Progenitor cell of endocrine pancreas (in vitro differentiated cells): ENCODE data around the gene RASSF3. TPM values are rescaled to one million over a fixed set of nuclear protein-coding genes. Genes with fewer than 3 reads are reported as not detected.

Experiments
- DNase-seq: peaks from one replicate; pipeline ENCODE4 v3.0.0; 2021; ENCODE audit warnings: low spot score; ENCODE audit not compliant: unreplicated experiment
- H3K27ac Mint-ChIP-seq: 2 replicates; pipeline ENCODE4 v1.8.0; 2021; ENCODE audit warnings: mild to moderate bottlenecking, moderate library complexity, mixed read lengths
- H3K27me3 Mint-ChIP-seq: 2 replicates; pipeline ENCODE4 v1.8.0; 2021; ENCODE audit warnings: mixed read lengths
- H3K36me3 Mint-ChIP-seq: 2 replicates; pipeline ENCODE4 v1.8.0; 2022; ENCODE audit warnings: mixed read lengths; ENCODE audit not compliant: insufficient read depth
- H3K4me1 Mint-ChIP-seq: 2 replicates; pipeline ENCODE4 v1.8.0; 2021; ENCODE audit warnings: low read depth, mixed read lengths
- H3K4me3 Mint-ChIP-seq: 2 replicates; pipeline ENCODE4 v1.8.0; 2021; ENCODE audit warnings: low read depth, mild to moderate bottlenecking, moderate library complexity, mixed read lengths
- H3K9me3 Mint-ChIP-seq: 2 replicates; pipeline ENCODE4 v1.8.0; 2021; ENCODE audit warnings: low read depth, mixed read lengths
- total RNA-seq: library from RNA; stranded (reverse); gene quantifications from 2 replicates; pipeline ENCODE4 v1.2.1, GENCODE V29; 2021
- TF ChIP-seq, protein P1 (sequence below): fragments of 200-600 bp; sonication (generic); IDR thresholded peaks from one replicate; pipeline ENCODE4 v1.5.0; 2021; ENCODE audit warnings: antibody characterized with exemption, mild to moderate bottlenecking; ENCODE audit not compliant: unreplicated experiment

RASSF3 gene
- total RNA-seq, 1 donor from 2014 or later: 20.7 TPM

DNA sequence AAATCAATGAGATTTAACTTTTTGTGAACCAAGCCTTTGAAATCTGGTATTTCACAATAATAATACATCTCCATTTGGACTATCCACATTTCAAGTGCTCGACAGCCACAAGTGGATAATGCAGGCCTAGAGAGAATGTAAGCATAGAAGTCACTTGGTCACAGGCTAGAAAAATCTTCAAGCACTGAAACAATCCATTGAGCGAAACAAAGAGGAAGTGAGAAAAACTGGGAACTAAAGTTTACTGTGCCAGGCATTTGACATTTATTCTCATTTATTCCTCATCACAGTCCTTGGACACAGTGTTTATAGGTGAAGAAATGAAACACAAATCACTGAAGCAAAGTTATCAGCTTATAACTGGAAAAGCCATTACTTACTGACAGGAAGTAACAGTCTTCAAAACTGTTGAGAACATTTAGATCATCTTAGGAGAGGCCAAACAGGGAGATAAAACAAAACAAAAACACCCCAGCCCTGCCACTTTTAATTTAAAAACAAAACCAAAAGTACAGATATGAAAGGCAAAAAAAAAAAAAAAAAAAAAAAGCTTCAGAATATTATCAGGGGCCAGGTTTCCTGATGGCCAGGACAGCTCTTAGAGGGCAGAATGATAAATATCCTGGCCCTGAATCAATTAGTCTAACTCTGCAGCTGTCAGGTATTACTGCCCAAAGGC, 119.8 kb downstream of the RASSF3 start:
- TF ChIP-seq, protein P1, sequence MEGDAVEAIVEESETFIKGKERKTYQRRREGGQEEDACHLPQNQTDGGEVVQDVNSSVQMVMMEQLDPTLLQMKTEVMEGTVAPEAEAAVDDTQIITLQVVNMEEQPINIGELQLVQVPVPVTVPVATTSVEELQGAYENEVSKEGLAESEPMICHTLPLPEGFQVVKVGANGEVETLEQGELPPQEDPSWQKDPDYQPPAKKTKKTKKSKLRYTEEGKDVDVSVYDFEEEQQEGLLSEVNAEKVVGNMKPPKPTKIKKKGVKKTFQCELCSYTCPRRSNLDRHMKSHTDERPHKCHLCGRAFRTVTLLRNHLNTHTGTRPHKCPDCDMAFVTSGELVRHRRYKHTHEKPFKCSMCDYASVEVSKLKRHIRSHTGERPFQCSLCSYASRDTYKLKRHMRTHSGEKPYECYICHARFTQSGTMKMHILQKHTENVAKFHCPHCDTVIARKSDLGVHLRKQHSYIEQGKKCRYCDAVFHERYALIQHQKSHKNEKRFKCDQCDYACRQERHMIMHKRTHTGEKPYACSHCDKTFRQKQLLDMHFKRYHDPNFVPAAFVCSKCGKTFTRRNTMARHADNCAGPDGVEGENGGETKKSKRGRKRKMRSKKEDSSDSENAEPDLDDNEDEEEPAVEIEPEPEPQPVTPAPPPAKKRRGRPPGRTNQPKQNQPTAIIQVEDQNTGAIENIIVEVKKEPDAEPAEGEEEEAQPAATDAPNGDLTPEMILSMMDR: no peak

GRCh38 chr12:64730588-64730969, 120.3 kb downstream of the RASSF3 start:
- peak overlapping the region; percentile 36 for H3K27ac Mint-ChIP-seq
- no peak overlapping the region for H3K4me3 Mint-ChIP-seq
- TF ChIP-seq, protein P1: no peak
- H3K9me3 Mint-ChIP-seq: no peaks in the 10 kb centered on the region
- DNase-seq: no peak
- no peaks in the 10 kb centered on the region for H3K27me3 Mint-ChIP-seq
- H3K4me1 Mint-ChIP-seq: peaks cover 6% of the 10 kb centered on the region
- peaks cover 19% of the 10 kb centered on the region for H3K36me3 Mint-ChIP-seq

More for the DNA sequence above, 119.8 kb downstream of the RASSF3 start:
- no peak for DNase-seq
- no peak overlapping the region for H3K4me3 Mint-ChIP-seq
- no peaks in the 10 kb centered on the region for H3K27me3 Mint-ChIP-seq
- no peaks in the 10 kb centered on the region for H3K9me3 Mint-ChIP-seq
- peaks cover 6% of the 10 kb centered on the region for H3K4me1 Mint-ChIP-seq
- H3K36me3 Mint-ChIP-seq: peaks cover 21% of the 10 kb centered on the region
- peak overlapping the region; percentile 36 for H3K27ac Mint-ChIP-seq

DNA sequence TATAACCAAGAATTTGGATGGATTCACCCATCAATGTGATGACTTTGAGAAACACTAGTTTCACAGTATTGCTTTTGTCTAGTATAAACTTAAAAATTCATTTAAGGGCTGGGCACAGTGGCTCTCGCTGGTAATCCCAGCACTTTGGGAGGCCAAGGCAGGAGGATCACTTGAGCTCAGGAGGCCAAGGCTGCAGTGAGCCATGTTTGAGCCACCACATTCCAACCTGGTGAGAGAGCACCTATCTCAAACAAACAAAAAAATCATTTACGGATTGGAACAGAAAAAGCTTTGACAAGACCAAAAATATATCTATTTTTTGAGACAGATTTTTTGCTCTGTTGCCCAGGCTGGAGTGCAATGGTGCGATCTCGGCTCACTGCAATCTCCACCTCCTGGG, 121.4 kb downstream of the RASSF3 start:
- Mint-ChIP-seq H3K27me3 (no peaks in the 10 kb centered on the region), H3K4me3 (no peak overlapping the region), H3K27ac (no peak overlapping the region), H3K9me3 (no peaks in the 10 kb centered on the region), H3K36me3 (peaks cover 19% of the 10 kb centered on the region), H3K4me1 (peaks cover 6% of the 10 kb centered on the region)
- TF ChIP-seq, protein P1: no peak
- DNase-seq: no peak

GRCh38 chr12:64733857-64734256, 123.6 kb downstream of the RASSF3 start:
- Mint-ChIP-seq H3K27ac (no peak overlapping the region), H3K36me3 (peaks cover 28% of the 10 kb centered on the region), H3K27me3 (no peaks in the 10 kb centered on the region), H3K4me1 (peaks cover 10% of the 10 kb centered on the region), H3K9me3 (no peaks in the 10 kb centered on the region), H3K4me3 (no peak overlapping the region)
- TF ChIP-seq, protein P1: no peak
- no peak for DNase-seq

GRCh38 chr12:64735442-64735841, 125.1 kb downstream of the RASSF3 start:
- DNase-seq: no peak
- peaks cover 32% of the 10 kb centered on the region for H3K36me3 Mint-ChIP-seq
- TF ChIP-seq, protein P1: no peak
- peaks cover 7% of the 10 kb centered on the region for H3K4me1 Mint-ChIP-seq
- no peaks in the 10 kb centered on the region for H3K27me3 Mint-ChIP-seq
- H3K4me3 Mint-ChIP-seq: no peak overlapping the region
- no peak overlapping the region for H3K27ac Mint-ChIP-seq
- no peaks in the 10 kb centered on the region for H3K9me3 Mint-ChIP-seq
